ENCODE results near the gene BTF3. TPM values are rescaled to one million over a fixed set of nuclear protein-coding genes. Genes with fewer than 3 reads are reported as not detected.

BTF3 gene
- total and polyA plus RNA-seq, 9 of the 15 experiments (the other 6 are each of a cell fraction or from before 2014, with no cell fraction given): 534 to 1,637 (median 848) TPM

DNA sequence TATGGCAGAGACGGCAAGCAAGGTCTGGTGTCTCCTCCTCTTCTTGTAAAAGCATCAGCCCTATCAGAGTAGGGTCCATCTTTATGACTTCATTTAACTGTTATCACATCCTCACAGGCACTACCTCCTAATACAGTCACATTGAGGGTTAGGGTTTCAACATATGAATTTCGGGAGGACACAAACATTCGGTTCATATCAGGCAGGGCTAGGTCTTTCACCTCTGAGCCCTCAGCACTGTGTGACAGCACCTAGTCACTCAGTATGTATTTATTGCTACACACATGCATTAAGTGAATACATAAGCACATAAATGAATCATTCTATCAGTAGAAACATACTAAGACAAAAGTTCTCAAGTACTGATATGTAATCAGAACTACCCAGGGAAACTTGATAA, 9.4 kb upstream of the BTF3 start (continued):
- TF ChIP-seq ZSCAN32 (CRISPR knock-in tag; IDR thresholded peaks at IDR 0.05) (no peak), ETS2 (tag; IDR thresholded peaks at IDR 0.05; ENCODE audit: borderline replicate concordance, poor library complexity, severe bottlenecking) (no peak), FOXA1 (IDR thresholded peaks at IDR 0.05; ENCODE audit: borderline replicate concordance) (no peak), ZBTB26 (CRISPR knock-in tag; IDR thresholded peaks at IDR 0.05) (no peak), KLF6 (CRISPR knock-in tag; IDR thresholded peaks at IDR 0.05; ENCODE audit: borderline replicate concordance) (no peak), PURB (CRISPR knock-in tag; IDR thresholded peaks at IDR 0.05; ENCODE audit: low read depth) (no peak), CXXC5 (CRISPR knock-in tag; IDR thresholded peaks at IDR 0.05) (no peak; the same call in 1 of the 2 replicates), TAF7 (tag; IDR thresholded peaks at IDR 0.05) (no peak), EWSR1 (IDR thresholded peaks at IDR 0.05; ENCODE audit: borderline replicate concordance, low read depth, partially characterized antibody) (no peak), TEAD1 (CRISPR knock-in tag; IDR thresholded peaks at IDR 0.05) (no peak), SNIP1 (IDR thresholded peaks at IDR 0.05; ENCODE audit: low read depth) (no peak), ZNF277 (CRISPR knock-in tag; IDR thresholded peaks at IDR 0.05; ENCODE audit: borderline replicate concordance) (no peak), ZNF12 (CRISPR knock-in tag; IDR thresholded peaks at IDR 0.05) (no peak), CBFA2T2 (conservative IDR thresholded peaks at IDR 0.05) (peak; percentile 88), SP1 (CRISPR knock-in tag; IDR thresholded peaks at IDR 0.05) (no peak), GATAD2B (IDR thresholded peaks at IDR 0.05; ENCODE audit: borderline replicate concordance) (no peak)
- TF ChIP-seq, protein P1, sequence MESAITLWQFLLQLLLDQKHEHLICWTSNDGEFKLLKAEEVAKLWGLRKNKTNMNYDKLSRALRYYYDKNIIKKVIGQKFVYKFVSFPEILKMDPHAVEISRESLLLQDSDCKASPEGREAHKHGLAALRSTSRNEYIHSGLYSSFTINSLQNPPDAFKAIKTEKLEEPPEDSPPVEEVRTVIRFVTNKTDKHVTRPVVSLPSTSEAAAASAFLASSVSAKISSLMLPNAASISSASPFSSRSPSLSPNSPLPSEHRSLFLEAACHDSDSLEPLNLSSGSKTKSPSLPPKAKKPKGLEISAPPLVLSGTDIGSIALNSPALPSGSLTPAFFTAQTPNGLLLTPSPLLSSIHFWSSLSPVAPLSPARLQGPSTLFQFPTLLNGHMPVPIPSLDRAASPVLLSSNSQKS (CRISPR knock-in tag; IDR thresholded peaks at IDR 0.05): no peak
- TF ChIP-seq, protein P2, sequence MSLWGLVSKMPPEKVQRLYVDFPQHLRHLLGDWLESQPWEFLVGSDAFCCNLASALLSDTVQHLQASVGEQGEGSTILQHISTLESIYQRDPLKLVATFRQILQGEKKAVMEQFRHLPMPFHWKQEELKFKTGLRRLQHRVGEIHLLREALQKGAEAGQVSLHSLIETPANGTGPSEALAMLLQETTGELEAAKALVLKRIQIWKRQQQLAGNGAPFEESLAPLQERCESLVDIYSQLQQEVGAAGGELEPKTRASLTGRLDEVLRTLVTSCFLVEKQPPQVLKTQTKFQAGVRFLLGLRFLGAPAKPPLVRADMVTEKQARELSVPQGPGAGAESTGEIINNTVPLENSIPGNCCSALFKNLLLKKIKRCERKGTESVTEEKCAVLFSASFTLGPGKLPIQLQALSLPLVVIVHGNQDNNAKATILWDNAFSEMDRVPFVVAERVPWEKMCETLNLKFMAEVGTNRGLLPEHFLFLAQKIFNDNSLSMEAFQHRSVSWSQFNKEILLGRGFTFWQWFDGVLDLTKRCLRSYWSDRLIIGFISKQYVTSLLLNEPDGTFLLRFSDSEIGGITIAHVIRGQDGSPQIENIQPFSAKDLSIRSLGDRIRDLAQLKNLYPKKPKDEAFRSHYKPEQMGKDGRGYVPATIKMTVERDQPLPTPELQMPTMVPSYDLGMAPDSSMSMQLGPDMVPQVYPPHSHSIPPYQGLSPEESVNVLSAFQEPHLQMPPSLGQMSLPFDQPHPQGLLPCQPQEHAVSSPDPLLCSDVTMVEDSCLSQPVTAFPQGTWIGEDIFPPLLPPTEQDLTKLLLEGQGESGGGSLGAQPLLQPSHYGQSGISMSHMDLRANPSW (CRISPR knock-in tag; IDR thresholded peaks at IDR 0.05): no peak
- TF ChIP-seq, protein P3, sequence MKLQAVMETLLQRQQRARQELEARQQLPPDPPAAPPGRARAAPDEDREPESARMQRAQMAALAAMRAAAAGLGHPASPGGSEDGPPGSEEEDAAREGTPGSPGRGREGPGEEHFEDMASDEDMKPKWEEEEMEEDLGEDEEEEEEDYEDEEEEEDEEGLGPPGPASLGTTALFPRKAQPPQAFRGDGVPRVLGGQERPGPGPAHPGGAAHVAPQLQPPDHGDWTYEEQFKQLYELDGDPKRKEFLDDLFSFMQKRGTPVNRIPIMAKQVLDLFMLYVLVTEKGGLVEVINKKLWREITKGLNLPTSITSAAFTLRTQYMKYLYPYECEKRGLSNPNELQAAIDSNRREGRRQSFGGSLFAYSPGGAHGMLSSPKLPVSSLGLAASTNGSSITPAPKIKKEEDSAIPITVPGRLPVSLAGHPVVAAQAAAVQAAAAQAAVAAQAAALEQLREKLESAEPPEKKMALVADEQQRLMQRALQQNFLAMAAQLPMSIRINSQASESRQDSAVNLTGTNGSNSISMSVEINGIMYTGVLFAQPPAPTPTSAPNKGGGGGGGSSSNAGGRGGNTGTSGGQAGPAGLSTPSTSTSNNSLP (IDR thresholded peaks at IDR 0.05; ENCODE audit: borderline replicate concordance, low read depth, low read length): peak; percentile 72; the same call in 1 of the 2 replicates
